Measurements from ENCODE around the gene ZAP70.
A peak's percentile ranks its signal among the peaks of the same experiment; 100 is the strongest.

DNA sequence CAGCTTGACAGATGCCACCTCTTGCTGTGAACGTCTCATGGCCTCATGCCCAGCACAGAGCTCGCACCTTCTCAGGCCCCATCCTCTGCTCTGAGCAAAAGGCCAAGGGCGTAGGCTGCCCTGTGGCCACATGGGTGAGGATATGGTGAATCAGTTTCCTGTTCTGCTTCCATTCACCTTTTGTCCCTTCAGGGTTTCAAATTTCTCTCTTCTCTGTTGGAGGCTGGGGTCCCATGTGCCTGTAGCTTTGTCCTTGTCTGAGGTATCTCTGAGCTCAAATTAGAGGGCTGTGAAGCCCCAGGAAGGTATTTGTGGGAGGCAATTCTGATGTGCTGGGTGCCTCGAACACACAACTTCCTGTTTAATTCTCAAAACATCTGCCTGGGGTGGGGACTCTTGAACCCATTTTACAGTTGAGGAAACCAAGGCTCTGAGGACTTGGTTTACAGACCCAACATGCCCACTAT is 29.0 kb downstream of the ZAP70 start:
- TF ChIP-seq POLR2AphosphoS5 (IDR thresholded peaks at IDR 0.05) (peak in 1 of 3 donors; percentile 41), POLR2A (IDR thresholded peaks at IDR 0.05) (no peak)
- TF ChIP-seq, protein P1, sequence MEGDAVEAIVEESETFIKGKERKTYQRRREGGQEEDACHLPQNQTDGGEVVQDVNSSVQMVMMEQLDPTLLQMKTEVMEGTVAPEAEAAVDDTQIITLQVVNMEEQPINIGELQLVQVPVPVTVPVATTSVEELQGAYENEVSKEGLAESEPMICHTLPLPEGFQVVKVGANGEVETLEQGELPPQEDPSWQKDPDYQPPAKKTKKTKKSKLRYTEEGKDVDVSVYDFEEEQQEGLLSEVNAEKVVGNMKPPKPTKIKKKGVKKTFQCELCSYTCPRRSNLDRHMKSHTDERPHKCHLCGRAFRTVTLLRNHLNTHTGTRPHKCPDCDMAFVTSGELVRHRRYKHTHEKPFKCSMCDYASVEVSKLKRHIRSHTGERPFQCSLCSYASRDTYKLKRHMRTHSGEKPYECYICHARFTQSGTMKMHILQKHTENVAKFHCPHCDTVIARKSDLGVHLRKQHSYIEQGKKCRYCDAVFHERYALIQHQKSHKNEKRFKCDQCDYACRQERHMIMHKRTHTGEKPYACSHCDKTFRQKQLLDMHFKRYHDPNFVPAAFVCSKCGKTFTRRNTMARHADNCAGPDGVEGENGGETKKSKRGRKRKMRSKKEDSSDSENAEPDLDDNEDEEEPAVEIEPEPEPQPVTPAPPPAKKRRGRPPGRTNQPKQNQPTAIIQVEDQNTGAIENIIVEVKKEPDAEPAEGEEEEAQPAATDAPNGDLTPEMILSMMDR (IDR thresholded peaks at IDR 0.05 in 8 of 11, conservative IDR thresholded peaks at IDR 0.05 in 3 of 11): no peak

All from spleen (tissue), 7 donors.